Fibroblast of lung (primary cell): ENCODE results near the gene CACNB2.

Experiments
- CTCF ChIP-seq, 2 donors: IDR thresholded peaks in 1 of 2; conservative IDR thresholded peaks in 1 of 2; 1 replicate in 1 of 2; 2 replicates in 1 of 2; pipeline ENCODE4 v1.5.1; 2011 to 2012; ENCODE audit warnings: low read length in 2 of 2, control low read depth in 1 of 2, inconsistent platforms in 1 of 2, low read depth in 1 of 2, mild to moderate bottlenecking in 1 of 2
- EZH2 ChIP-seq: IDR thresholded peaks from 2 replicates; pipeline ENCODE4 v1.5.1; 2012; ENCODE audit warnings: low read length, control low read depth, mild to moderate bottlenecking; ENCODE audit errors: missing control alignments

DNA sequence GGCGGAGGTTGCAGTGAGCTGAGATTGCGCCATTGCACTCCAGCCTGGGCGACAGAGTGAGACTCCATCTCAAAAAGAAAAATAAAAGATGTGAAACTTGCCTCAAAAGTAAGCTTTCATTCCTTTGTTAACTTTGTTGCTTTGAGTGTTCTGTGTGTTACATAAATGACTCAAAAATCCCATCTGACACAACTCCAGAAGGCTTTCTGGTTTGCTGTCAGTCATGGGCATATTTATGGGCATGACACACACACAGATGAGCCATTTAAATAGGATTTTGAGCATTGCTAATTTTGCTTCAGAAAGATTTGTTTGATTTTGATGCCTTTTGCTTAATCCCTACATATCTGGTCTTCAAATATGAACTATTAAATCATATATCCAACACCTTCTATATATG is 82.6 kb downstream of the CACNB2 start:
- TF ChIP-seq CTCF (conservative IDR thresholded peaks at IDR 0.05 in 1 of 2, IDR thresholded peaks at IDR 0.05 in 1 of 2; ENCODE audit: low read depth in 1 of 2, low read length in 2 of 2), result no peak
- TF ChIP-seq EZH2, result no peak
